ENCODE measurements around the gene CEP295NL. TPM values are rescaled to one million over a fixed set of nuclear protein-coding genes. Genes with fewer than 3 reads are reported as not detected.
A peak's percentile ranks its signal among the peaks of the same experiment; 100 is the strongest.
"Not testable (repeated sequence)": the region's sequence is repeated elsewhere in the genome, so short reads cannot be mapped to it uniquely, and the experiment has no call there.

The CEP295NL gene
- total RNA-seq, 1 experiment from 2014 or later: not detected

GRCh38 chr17:78878871-78879527 lies 24.0 kb downstream of the CEP295NL start:
- in situ Hi-C loops (cut with HindIII; ENCODE audit: low pct_unique_long_range_greater_than_20kb, low sequenced_read_pairs): no loop called here

GRCh38 chr17:78878261-78878660 lies 24.7 kb downstream of the CEP295NL start:
- in situ Hi-C loops (cut with HindIII; ENCODE audit: low pct_unique_long_range_greater_than_20kb, low sequenced_read_pairs): no loop called here
- no peak for DNase-seq (ENCODE audit: low read depth)

More at GRCh38 chr17:78878871-78879527, 24.0 kb downstream of the CEP295NL start:
- no peak for DNase-seq (ENCODE audit: low read depth)

- DNase-seq (ENCODE audit: low read depth): not testable (repeated sequence)
Observed at GRCh38 chr17:78876954-78877517, 26.0 kb downstream of the CEP295NL start.

GRCh38 chr17:78876094-78876597 lies 26.9 kb downstream of the CEP295NL start:
- DNase-seq (ENCODE audit: low read depth): no peak

More at GRCh38 chr17:78876954-78877517, 26.0 kb downstream of the CEP295NL start:
- in situ Hi-C loops (cut with HindIII; ENCODE audit: low pct_unique_long_range_greater_than_20kb, low sequenced_read_pairs): not testable (repeated sequence)

GRCh38 chr17:78875363-78876093 lies 27.5 kb downstream of the CEP295NL start:
- no peak for DNase-seq (ENCODE audit: low read depth)
- in situ Hi-C loops (cut with HindIII; ENCODE audit: low pct_unique_long_range_greater_than_20kb, low sequenced_read_pairs): no loop called here

More at GRCh38 chr17:78876094-78876597, 26.9 kb downstream of the CEP295NL start:
- in situ Hi-C loops (cut with HindIII; ENCODE audit: low pct_unique_long_range_greater_than_20kb, low sequenced_read_pairs): no loop called here

GRCh38 chr17:78873519-78874340 lies 29.3 kb downstream of the CEP295NL start:
- peak; percentile 32 for DNase-seq (ENCODE audit: low read depth)
- in situ Hi-C loops (cut with HindIII; ENCODE audit: low pct_unique_long_range_greater_than_20kb, low sequenced_read_pairs): no loop called here

GRCh38 chr17:78872486-78872885 lies 30.5 kb downstream of the CEP295NL start:
- peak; percentile 21 for DNase-seq (ENCODE audit: low read depth)

GRCh38 chr17:78870621-78871020 lies 32.4 kb downstream of the CEP295NL start:
- DNase-seq (ENCODE audit: low read depth): no peak
- in situ Hi-C loops (cut with HindIII; ENCODE audit: low pct_unique_long_range_greater_than_20kb, low sequenced_read_pairs): no loop called here

More at GRCh38 chr17:78872486-78872885, 30.5 kb downstream of the CEP295NL start:
- in situ Hi-C loops (cut with HindIII; ENCODE audit: low pct_unique_long_range_greater_than_20kb, low sequenced_read_pairs): no loop called here

- in situ Hi-C loops (cut with HindIII; ENCODE audit: low pct_unique_long_range_greater_than_20kb, low sequenced_read_pairs): no loop called here
- DNase-seq (ENCODE audit: low read depth): peak; percentile 42
Observed at GRCh38 chr17:78868391-78868790, 34.6 kb downstream of the CEP295NL start.

- DNase-seq (ENCODE audit: low read depth); in situ Hi-C loops (cut with HindIII; ENCODE audit: low pct_unique_long_range_greater_than_20kb, low sequenced_read_pairs): not testable (repeated sequence)
Observed at GRCh38 chr17:78867046-78867445, 36.0 kb downstream of the CEP295NL start.

- peak; percentile 69 for DNase-seq (ENCODE audit: low read depth)
- in situ Hi-C loops (cut with HindIII; ENCODE audit: low pct_unique_long_range_greater_than_20kb, low sequenced_read_pairs): no loop called here
Observed at GRCh38 chr17:78865682-78866390, 37.2 kb downstream of the CEP295NL start.

GRCh38 chr17:78864117-78864516 lies 38.9 kb downstream of the CEP295NL start:
- in situ Hi-C loops (cut with HindIII; ENCODE audit: low pct_unique_long_range_greater_than_20kb, low sequenced_read_pairs): no loop called here
- DNase-seq (ENCODE audit: low read depth): no peak

- in situ Hi-C loops (cut with HindIII; ENCODE audit: low pct_unique_long_range_greater_than_20kb, low sequenced_read_pairs): no loop called here
- DNase-seq (ENCODE audit: low read depth): peak; percentile 99
Observed at GRCh38 chr17:78862073-78863023, 40.7 kb downstream of the CEP295NL start.

GRCh38 chr17:78861229-78861628 lies 41.8 kb downstream of the CEP295NL start:
- DNase-seq (ENCODE audit: low read depth): no peak
- in situ Hi-C loops (cut with HindIII; ENCODE audit: low pct_unique_long_range_greater_than_20kb, low sequenced_read_pairs): no loop called here

- in situ Hi-C loops (cut with HindIII; ENCODE audit: low pct_unique_long_range_greater_than_20kb, low sequenced_read_pairs): no loop called here
- DNase-seq (ENCODE audit: low read depth): no peak
Observed at GRCh38 chr17:78859051-78859450, 44.0 kb downstream of the CEP295NL start.

- in situ Hi-C loops (cut with HindIII; ENCODE audit: low pct_unique_long_range_greater_than_20kb, low sequenced_read_pairs): no loop called here
- DNase-seq (ENCODE audit: low read depth): no peak
Observed at GRCh38 chr17:78857266-78857665, 45.7 kb downstream of the CEP295NL start.

All from Caki2 (cell line).